WTC11 (cell line): ENCODE results near the gene STX2. TPM values are rescaled to one million over a fixed set of nuclear protein-coding genes. Genes with fewer than 3 reads are reported as not detected.
"Not testable (repeated sequence)": the region's sequence is repeated elsewhere in the genome, so short reads cannot be mapped to it uniquely, and the experiment has no call there.

Experiments used
- ATAC-seq: fragments of 200-7000 bp; cut with Tn5 transposase; 2 replicates; pipeline ENCODE4 v1.10.0; 2021; ENCODE audit warnings: mild to moderate bottlenecking, moderate library complexity
- CTCF ChIA-PET: fragments of 300-600 bp; sonication (Branson Sonifier 250); formaldehyde crosslinking; loops from one replicate; lab custom pipeline; 2021; ENCODE audit warnings: antibody characterized with exemption; lab: Charles Lee
- POLR2A ChIA-PET: fragments of 350-600 bp; sonication (Branson Sonifier 250); formaldehyde crosslinking; loops from one replicate; lab custom pipeline; 2021; ENCODE audit warnings: antibody characterized with exemption; lab: Charles Lee
- DNase-seq: peaks from one replicate; pipeline ENCODE4 v3.0.0; 2021; ENCODE audit warnings: low spot score
- H3K27ac Mint-ChIP-seq: 2 replicates; pipeline ENCODE4 v1.8.0; 2021; ENCODE audit warnings: mixed read lengths
- H3K27me3 Mint-ChIP-seq: 2 replicates; pipeline ENCODE4 v1.8.0; 2021; ENCODE audit warnings: low read depth, mild to moderate bottlenecking, moderate library complexity, mixed read lengths
- H3K36me3 Mint-ChIP-seq: 2 replicates; pipeline ENCODE4 v1.8.0; 2021; ENCODE audit warnings: mixed read lengths
- H3K4me1 Mint-ChIP-seq: 2 replicates; pipeline ENCODE4 v1.8.0; 2022; ENCODE audit warnings: mixed read lengths
- H3K4me3 Mint-ChIP-seq: 2 replicates; pipeline ENCODE4 v1.8.0; 2021; ENCODE audit warnings: mild to moderate bottlenecking, moderate library complexity, mixed read lengths
- H3K9me3 Mint-ChIP-seq: 2 replicates; pipeline ENCODE4 v1.8.0; 2021; ENCODE audit warnings: mixed read lengths
- ARID4B ChIP-seq: sonication (generic); formaldehyde crosslinking; IDR thresholded peaks from 2 replicates; pipeline ENCODE4 v1.8.0; 2023; ENCODE audit warnings: missing genetic modification reagents, mild to moderate bottlenecking, borderline replicate concordance
- ATF2 ChIP-seq: sonication (generic); formaldehyde crosslinking; IDR thresholded peaks from 2 replicates; pipeline ENCODE4 v1.8.1; 2022; ENCODE audit warnings: low read depth, missing genetic modification reagents, borderline replicate concordance
- CBFB ChIP-seq: sonication (generic); formaldehyde crosslinking; IDR thresholded peaks from 2 replicates; pipeline ENCODE4 v1.8.1; 2022; ENCODE audit warnings: mild to moderate bottlenecking, low read depth, missing genetic modification reagents
- ETV6 ChIP-seq: sonication (generic); formaldehyde crosslinking; IDR thresholded peaks from 2 replicates; pipeline ENCODE4 v1.8.1; 2022; ENCODE audit warnings: mild to moderate bottlenecking, missing genetic modification reagents
- GTF2I ChIP-seq: fragments of 250-450 bp; sonication (Bioruptor Pico); conservative IDR thresholded peaks from 2 replicates; pipeline ENCODE4 v1.4.0; 2021; ENCODE audit warnings: mild to moderate bottlenecking
- HMGXB4 ChIP-seq: sonication (generic); formaldehyde crosslinking; IDR thresholded peaks from 2 replicates; pipeline ENCODE4 v1.8.1; 2023; ENCODE audit warnings: mild to moderate bottlenecking, moderate library complexity, missing genetic modification reagents
- MYBL2 ChIP-seq: sonication (generic); formaldehyde crosslinking; IDR thresholded peaks from 2 replicates; pipeline ENCODE4 v1.8.1; 2023; ENCODE audit warnings: mild to moderate bottlenecking, moderate library complexity, missing genetic modification reagents
- PREB ChIP-seq: sonication (generic); formaldehyde crosslinking; IDR thresholded peaks from 2 replicates; pipeline ENCODE4 v1.8.1; 2022; ENCODE audit warnings: mild to moderate bottlenecking, missing genetic modification reagents, moderate library complexity, borderline replicate concordance
- ZNF121 ChIP-seq: sonication (generic); formaldehyde crosslinking; IDR thresholded peaks from 2 replicates; pipeline ENCODE4 v1.8.0; 2023; ENCODE audit warnings: missing genetic modification reagents
- ZNF219 ChIP-seq: sonication (generic); formaldehyde crosslinking; IDR thresholded peaks from 2 replicates; pipeline ENCODE4 v1.8.0; 2023; ENCODE audit warnings: missing genetic modification reagents, mild to moderate bottlenecking, borderline replicate concordance
- ZNF423 ChIP-seq: fragments of 250-450 bp; sonication (Bioruptor Pico); IDR thresholded peaks from 2 replicates; pipeline ENCODE4 v2.1.2; 2022; ENCODE audit warnings: mild to moderate bottlenecking, moderate library complexity
- total RNA-seq: library from RNA; stranded (reverse); gene quantifications from 3 replicates; pipeline ENCODE4 v1.2.3, GENCODE V29; 2021
- TF ChIP-seq, protein P1 (sequence below): sonication (generic); formaldehyde crosslinking; IDR thresholded peaks from 2 replicates; pipeline ENCODE4 v1.8.1; 2022; ENCODE audit warnings: mild to moderate bottlenecking, moderate library complexity, missing genetic modification reagents
- TF ChIP-seq, protein P2 (sequence below): sonication (generic); formaldehyde crosslinking; conservative IDR thresholded peaks from 2 replicates; pipeline ENCODE4 v1.8.1; 2023; ENCODE audit warnings: mild to moderate bottlenecking, low read depth, missing genetic modification reagents, moderate library complexity

Gene STX2
- total RNA-seq, 1 experiment from 2014 or later, result 22.7 TPM

GRCh38 chr12:130783110-130783715 is 55.8 kb downstream of the STX2 start:
- peak; percentile 34 for ATAC-seq

DNA sequence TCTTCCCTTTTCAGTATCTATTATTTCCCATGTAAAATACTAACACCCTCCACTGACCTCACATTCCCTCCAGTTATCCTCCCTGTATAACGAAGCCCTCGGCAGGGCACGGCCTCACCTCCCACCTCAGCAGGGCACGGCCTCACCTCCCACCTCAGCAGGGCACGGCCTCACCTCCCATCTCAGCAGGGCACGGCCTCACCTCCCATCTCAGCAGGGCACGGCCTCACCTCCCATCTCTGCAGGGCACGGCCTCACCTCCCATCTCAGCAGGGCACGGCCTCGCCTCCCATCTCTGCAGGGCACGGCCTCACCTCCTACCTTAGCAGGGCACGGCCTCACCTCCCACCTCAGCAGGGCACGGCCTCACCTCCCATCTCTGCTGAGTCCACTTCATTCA is 56.8 kb downstream of the STX2 start:
- DNase-seq, POLR2A ChIA-PET, CTCF ChIA-PET, H3K27me3 Mint-ChIP-seq, ATAC-seq, H3K9me3 Mint-ChIP-seq, H3K27ac Mint-ChIP-seq, H3K4me3 Mint-ChIP-seq: not testable (repeated sequence)
- Mint-ChIP-seq H3K36me3 (peaks cover 24% of the 10 kb centered on the region), H3K4me1 (peaks cover 29% of the 10 kb centered on the region)

More at GRCh38 chr12:130783110-130783715, 55.8 kb downstream of the STX2 start:
- Mint-ChIP-seq H3K9me3 (peaks cover 7% of the 10 kb centered on the region), H3K4me1 (peaks cover 39% of the 10 kb centered on the region)
- ChIA-PET CTCF (no interaction called here), POLR2A (no interaction called here)
- DNase-seq, result no peak
- TF ChIP-seq MYBL2 (CRISPR knock-in tag) (no peak), ZNF219 (CRISPR knock-in tag) (no peak), ETV6 (CRISPR knock-in tag) (0 out of 2 replicates have a peak, but pooled peaks have one; percentile 51), ZNF121 (CRISPR knock-in tag) (peak; percentile 67)
- TF ChIP-seq, all 79 proteins: peak for 2
- H3K36me3 Mint-ChIP-seq, result peaks cover 24% of the 10 kb centered on the region
- H3K4me3 Mint-ChIP-seq, result no peak overlapping the region
- H3K27ac Mint-ChIP-seq, result peak overlapping the region; percentile 4; the same call in 1 of the 2 replicates
- H3K27me3 Mint-ChIP-seq, result no peaks in the 10 kb centered on the region; the same call in 1 of the 2 replicates

DNA sequence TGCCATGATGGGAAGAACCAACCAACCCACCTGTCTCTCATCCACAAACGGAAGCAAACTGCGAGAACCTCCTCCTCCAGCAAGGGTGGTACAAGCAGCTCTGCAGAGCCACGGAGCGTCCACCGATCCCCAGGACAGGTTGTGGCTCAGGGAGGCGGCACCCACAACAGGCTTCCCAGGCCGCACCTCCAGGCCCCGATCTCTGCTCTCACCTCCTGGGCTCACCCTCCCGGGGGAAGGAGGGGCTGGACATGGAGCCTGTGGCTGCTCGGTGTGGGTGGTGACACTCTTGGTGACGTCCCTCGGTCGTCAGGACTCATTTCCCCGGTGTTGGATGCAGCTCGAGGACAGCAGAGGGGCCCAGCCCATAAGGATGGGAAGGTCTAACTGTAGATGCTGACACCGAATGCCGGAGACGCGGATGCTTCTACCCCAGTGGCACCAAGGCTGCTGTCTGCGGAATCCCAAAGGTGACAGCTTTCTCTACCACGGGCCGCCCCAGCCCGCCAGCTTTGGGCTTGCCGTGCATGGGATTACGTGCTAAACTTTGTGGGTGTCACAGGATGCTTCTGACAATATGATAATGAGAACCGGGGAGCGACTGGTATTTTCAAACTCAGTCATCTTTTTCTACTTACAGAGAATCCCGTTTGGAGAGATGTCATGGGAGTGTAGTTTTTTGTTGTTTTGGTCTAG is 58.0 kb downstream of the STX2 start:
- no peaks in the 10 kb centered on the region; the same call in 1 of the 2 replicates for H3K27me3 Mint-ChIP-seq
- H3K4me3 Mint-ChIP-seq, result no peak overlapping the region
- CTCF ChIA-PET, result no interaction called here
- peaks cover 24% of the 10 kb centered on the region for H3K36me3 Mint-ChIP-seq
- no peak overlapping the region for H3K27ac Mint-ChIP-seq
- DNase-seq (no peak), ATAC-seq (no peak)
- H3K9me3 Mint-ChIP-seq, result peaks cover 7% of the 10 kb centered on the region
- peaks cover 28% of the 10 kb centered on the region for H3K4me1 Mint-ChIP-seq
- TF ChIP-seq ATF2 (CRISPR knock-in tag), result no peak
- no peak for TF ChIP-seq CBFB (CRISPR knock-in tag)
- POLR2A ChIA-PET, result no interaction called here

GRCh38 chr12:130780325-130780724 is 58.7 kb downstream of the STX2 start:
- ATAC-seq (no peak), DNase-seq (no peak)
- ChIA-PET CTCF (no interaction called here), POLR2A (no interaction called here)
- Mint-ChIP-seq H3K4me1 (peaks cover 35% of the 10 kb centered on the region), H3K9me3 (peaks cover 7% of the 10 kb centered on the region), H3K36me3 (peaks cover 24% of the 10 kb centered on the region), H3K27ac (no peak overlapping the region), H3K27me3 (peaks cover 3% of the 10 kb centered on the region), H3K4me3 (no peak overlapping the region)
- TF ChIP-seq, protein P1, sequence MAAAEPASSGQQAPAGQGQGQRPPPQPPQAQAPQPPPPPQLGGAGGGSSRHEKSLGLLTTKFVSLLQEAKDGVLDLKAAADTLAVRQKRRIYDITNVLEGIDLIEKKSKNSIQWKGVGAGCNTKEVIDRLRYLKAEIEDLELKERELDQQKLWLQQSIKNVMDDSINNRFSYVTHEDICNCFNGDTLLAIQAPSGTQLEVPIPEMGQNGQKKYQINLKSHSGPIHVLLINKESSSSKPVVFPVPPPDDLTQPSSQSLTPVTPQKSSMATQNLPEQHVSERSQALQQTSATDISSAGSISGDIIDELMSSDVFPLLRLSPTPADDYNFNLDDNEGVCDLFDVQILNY, result no peak
- TF ChIP-seq, protein P2, sequence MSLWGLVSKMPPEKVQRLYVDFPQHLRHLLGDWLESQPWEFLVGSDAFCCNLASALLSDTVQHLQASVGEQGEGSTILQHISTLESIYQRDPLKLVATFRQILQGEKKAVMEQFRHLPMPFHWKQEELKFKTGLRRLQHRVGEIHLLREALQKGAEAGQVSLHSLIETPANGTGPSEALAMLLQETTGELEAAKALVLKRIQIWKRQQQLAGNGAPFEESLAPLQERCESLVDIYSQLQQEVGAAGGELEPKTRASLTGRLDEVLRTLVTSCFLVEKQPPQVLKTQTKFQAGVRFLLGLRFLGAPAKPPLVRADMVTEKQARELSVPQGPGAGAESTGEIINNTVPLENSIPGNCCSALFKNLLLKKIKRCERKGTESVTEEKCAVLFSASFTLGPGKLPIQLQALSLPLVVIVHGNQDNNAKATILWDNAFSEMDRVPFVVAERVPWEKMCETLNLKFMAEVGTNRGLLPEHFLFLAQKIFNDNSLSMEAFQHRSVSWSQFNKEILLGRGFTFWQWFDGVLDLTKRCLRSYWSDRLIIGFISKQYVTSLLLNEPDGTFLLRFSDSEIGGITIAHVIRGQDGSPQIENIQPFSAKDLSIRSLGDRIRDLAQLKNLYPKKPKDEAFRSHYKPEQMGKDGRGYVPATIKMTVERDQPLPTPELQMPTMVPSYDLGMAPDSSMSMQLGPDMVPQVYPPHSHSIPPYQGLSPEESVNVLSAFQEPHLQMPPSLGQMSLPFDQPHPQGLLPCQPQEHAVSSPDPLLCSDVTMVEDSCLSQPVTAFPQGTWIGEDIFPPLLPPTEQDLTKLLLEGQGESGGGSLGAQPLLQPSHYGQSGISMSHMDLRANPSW (CRISPR knock-in tag), result no peak
- TF ChIP-seq ZNF423 (CRISPR knock-in tag) (no peak), ARID4B (CRISPR knock-in tag) (no peak), PREB (CRISPR knock-in tag) (no peak), HMGXB4 (CRISPR knock-in tag) (no peak), GTF2I (no peak)
